ENCODE results near the gene LGALSL.

LGALSL gene

GRCh38 chr2:64492821-64493220 is 38.9 kb downstream of the LGALSL start:
- no peak for DNase-seq

GRCh38 chr2:64493788-64494187 is 39.8 kb downstream of the LGALSL start:
- DNase-seq: no peak

GRCh38 chr2:64498438-64498837 is 44.5 kb downstream of the LGALSL start:
- no peak for DNase-seq

- no peak for DNase-seq
Observed at GRCh38 chr2:64500549-64500948, 46.6 kb downstream of the LGALSL start.

- no peak for DNase-seq
Observed at GRCh38 chr2:64501946-64502345, 48.0 kb downstream of the LGALSL start.

- no peak for DNase-seq
Observed at GRCh38 chr2:64502860-64503259, 48.9 kb downstream of the LGALSL start.

- peak in 4 of 58 donors; percentile 1 to 12 (median 6) for DNase-seq
Observed at GRCh38 chr2:64504774-64505720, 51.1 kb downstream of the LGALSL start.

GRCh38 chr2:64506686-64507085 is 52.7 kb downstream of the LGALSL start:
- DNase-seq: no peak
